ENCODE data around the gene IL15RA.

Gene IL15RA

DNA sequence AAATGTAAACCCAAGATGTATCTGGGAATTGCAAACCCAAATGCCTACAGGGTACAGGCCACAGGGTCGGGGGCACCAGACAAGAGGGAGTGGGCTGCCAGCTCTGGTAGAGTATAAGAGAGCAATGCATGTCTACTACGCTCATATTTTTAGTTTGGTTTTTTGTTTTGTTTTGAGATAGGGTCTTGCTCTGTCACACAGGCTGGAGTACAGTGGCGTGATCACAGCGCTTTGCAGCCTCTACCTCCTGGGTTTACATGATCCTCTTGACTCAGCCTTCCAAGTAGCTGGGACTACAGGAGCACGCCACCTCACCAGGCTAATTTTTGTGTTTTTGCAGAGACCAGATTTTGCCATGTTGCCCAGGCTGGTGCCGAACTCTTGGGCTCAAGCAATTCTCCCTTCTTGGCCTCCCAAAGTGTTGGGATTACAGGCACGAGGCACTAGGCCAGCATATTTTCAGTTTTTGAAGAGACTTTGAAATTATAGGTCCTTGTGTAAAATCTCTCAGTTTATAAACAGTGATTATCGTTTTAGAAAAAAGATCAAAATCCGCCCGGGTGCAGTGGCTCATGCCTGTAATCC lies 11.1 kb upstream of the IL15RA start:
- Histone ChIP-seq H2BK5ac (ENCODE audit: low read depth, low read length, poor library complexity, severe bottlenecking) (no peak overlapping the region), H4K91ac (ENCODE audit: low read length) (no peak overlapping the region), H3K27me3 (ENCODE audit: control insufficient read depth in 1 of 2, insufficient read depth in 1 of 2, low read length in 2 of 2) (peaks cover 0 to 5% of the 10 kb centered on the region in 2 experiments), H3K27ac (ENCODE audit: low read length, poor library complexity, severe bottlenecking) (no peak overlapping the region), H3K4me2 (ENCODE audit: low read length, poor library complexity, severe bottlenecking) (no peak overlapping the region), H3K14ac (ENCODE audit: low read length in 2 of 2) (no peak overlapping the region), H3K4me3 (ENCODE audit: insufficient read depth in 1 of 2, low read depth in 1 of 2, low read length in 2 of 2) (no peak overlapping the region), H3K4ac (ENCODE audit: low read depth in 1 of 2, low read length in 2 of 2) (no peak overlapping the region), H4K8ac (ENCODE audit: low read length) (no peak overlapping the region), H2BK120ac (ENCODE audit: low read depth, low read length) (no peak overlapping the region), H2AFZ (ENCODE audit: low read depth, low read length) (no peak overlapping the region), H3K23ac (ENCODE audit: low read length in 2 of 2) (no peak overlapping the region), H3K9me3 (ENCODE audit: control insufficient read depth, low read length) (peaks cover 15% of the 10 kb centered on the region), H2BK12ac (ENCODE audit: low read length in 2 of 2) (no peak overlapping the region), H2AK5ac (ENCODE audit: low read length, severe bottlenecking) (no peak overlapping the region), H3K79me1 (replicated peaks; ENCODE audit: low read length, poor library complexity, severe bottlenecking) (no peaks in the 10 kb centered on the region), H3K36me3 (ENCODE audit: control insufficient read depth in 1 of 2, insufficient read depth in 2 of 2, low read depth in 1 of 2, low read length in 2 of 2) (no peaks in the 10 kb centered on the region), H2BK15ac (ENCODE audit: low read depth, poor library complexity, severe bottlenecking) (no peak overlapping the region), H3K9ac (ENCODE audit: low read length) (no peak overlapping the region), H3K4me1 (ENCODE audit: control insufficient read depth, insufficient read depth, low read depth, low read length) (no peaks in the 10 kb centered on the region), H3K18ac (ENCODE audit: low read depth in 1 of 2, low read length in 2 of 2) (no peak overlapping the region)
- 92% methylated on average over 10 of the region's 10 CpGs for WGBS
- DNase-seq, result no peak

DNA sequence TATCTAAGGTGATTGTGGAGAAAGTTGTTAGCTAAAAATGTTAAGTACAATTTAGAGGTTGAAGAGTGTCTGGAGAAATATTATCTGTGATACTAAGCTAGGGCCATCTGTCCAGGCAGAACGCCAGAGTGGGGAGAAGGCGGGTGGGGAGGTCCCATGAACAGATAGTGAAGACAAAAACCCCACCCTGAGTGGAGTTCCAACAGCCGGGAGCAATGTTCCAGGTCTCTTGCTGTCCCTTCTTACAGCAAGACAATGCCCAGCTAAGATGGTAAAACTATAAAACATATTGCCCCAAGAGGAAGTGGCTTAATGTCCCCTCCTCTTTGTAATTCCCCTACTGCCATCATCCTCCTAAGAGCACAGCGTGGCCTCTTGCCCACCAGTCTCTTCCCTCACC lies 10.4 kb upstream of the IL15RA start:
- Histone ChIP-seq H3K9me3 (ENCODE audit: control insufficient read depth, low read length) (peaks cover 15% of the 10 kb centered on the region), H3K14ac (ENCODE audit: low read length in 2 of 2) (no peak overlapping the region), H2BK120ac (ENCODE audit: low read depth, low read length) (no peak overlapping the region), H3K27ac (ENCODE audit: low read length, poor library complexity, severe bottlenecking) (no peak overlapping the region), H3K36me3 (ENCODE audit: control insufficient read depth in 1 of 2, insufficient read depth in 2 of 2, low read depth in 1 of 2, low read length in 2 of 2) (no peaks in the 10 kb centered on the region), H4K91ac (ENCODE audit: low read length) (no peak overlapping the region), H3K27me3 (ENCODE audit: control insufficient read depth in 1 of 2, insufficient read depth in 1 of 2, low read length in 2 of 2) (peaks cover 0 to 5% of the 10 kb centered on the region in 2 experiments), H2AFZ (ENCODE audit: low read depth, low read length) (no peak overlapping the region), H3K79me1 (replicated peaks; ENCODE audit: low read length, poor library complexity, severe bottlenecking) (no peaks in the 10 kb centered on the region), H3K18ac (ENCODE audit: low read depth in 1 of 2, low read length in 2 of 2) (no peak overlapping the region), H2AK5ac (ENCODE audit: low read length, severe bottlenecking) (no peak overlapping the region), H3K4me1 (ENCODE audit: control insufficient read depth, insufficient read depth, low read depth, low read length) (no peaks in the 10 kb centered on the region), H4K8ac (ENCODE audit: low read length) (no peak overlapping the region), H3K4me3 (ENCODE audit: insufficient read depth in 1 of 2, low read depth in 1 of 2, low read length in 2 of 2) (no peak overlapping the region), H3K9ac (ENCODE audit: low read length) (no peak overlapping the region), H2BK12ac (ENCODE audit: low read length in 2 of 2) (no peak overlapping the region), H2BK5ac (ENCODE audit: low read depth, low read length, poor library complexity, severe bottlenecking) (no peak overlapping the region), H3K4me2 (ENCODE audit: low read length, poor library complexity, severe bottlenecking) (no peak overlapping the region), H3K4ac (ENCODE audit: low read depth in 1 of 2, low read length in 2 of 2) (no peak overlapping the region), H3K23ac (ENCODE audit: low read length in 2 of 2) (no peak overlapping the region), H2BK15ac (ENCODE audit: low read depth, poor library complexity, severe bottlenecking) (no peak overlapping the region)
- 86% methylated on average over 4 of the region's 4 CpGs for WGBS
- no peak for DNase-seq

DNA sequence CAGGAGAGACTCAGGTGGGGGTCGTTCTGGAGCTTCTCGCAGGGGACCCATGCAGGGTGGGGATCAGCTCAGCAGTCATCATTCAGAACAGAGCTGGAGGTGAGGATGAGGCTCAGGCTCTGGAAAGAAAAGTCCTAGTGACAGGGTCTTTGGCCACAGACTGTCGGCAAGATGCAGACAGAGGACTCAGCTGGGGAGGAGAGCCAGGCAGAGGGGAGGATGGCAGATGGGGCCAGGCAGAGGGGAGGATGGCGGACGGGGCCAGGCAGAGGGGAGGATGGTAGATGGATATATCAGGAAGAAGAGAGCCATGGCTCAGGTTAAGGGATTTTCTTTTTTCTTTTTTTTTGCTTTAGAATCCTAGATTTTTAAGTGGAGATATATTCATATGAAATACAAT lies 7.7 kb upstream of the IL15RA start:
- DNase-seq, result no peak

DNA sequence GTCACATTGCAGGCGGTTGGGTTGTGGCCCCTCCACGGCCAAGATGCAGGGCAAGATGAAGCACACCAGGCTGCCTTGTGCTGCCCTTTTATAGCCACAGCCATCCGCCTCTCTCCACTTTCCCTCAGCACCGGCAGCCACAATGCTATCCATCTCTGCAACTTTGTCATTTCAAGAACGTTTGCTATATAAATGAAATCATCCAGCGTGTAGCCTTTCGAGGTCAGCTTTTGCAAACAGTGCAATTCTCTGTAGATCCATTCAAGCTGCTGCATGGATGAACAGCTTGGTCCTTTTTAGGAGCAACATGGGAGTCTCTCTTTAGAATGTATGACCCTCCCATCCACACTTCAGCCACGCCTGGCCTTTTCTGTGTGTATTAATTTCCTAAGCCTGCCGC lies 6.4 kb upstream of the IL15RA start:
- Histone ChIP-seq H2AK5ac (ENCODE audit: low read length, severe bottlenecking) (no peak overlapping the region), H4K8ac (ENCODE audit: low read length) (no peak overlapping the region), H3K9me3 (ENCODE audit: control insufficient read depth, low read length) (no peaks in the 10 kb centered on the region), H3K27me3 (ENCODE audit: control insufficient read depth in 1 of 2, insufficient read depth in 1 of 2, low read length in 2 of 2) (peaks cover 0 to 10% of the 10 kb centered on the region in 2 experiments), H4K91ac (ENCODE audit: low read length) (no peak overlapping the region), H3K9ac (ENCODE audit: low read length) (no peak overlapping the region), H3K4me3 (ENCODE audit: insufficient read depth in 1 of 2, low read depth in 1 of 2, low read length in 2 of 2) (no peak overlapping the region), H2AFZ (ENCODE audit: low read depth, low read length) (no peak overlapping the region), H3K4me1 (ENCODE audit: control insufficient read depth, insufficient read depth, low read depth, low read length) (no peaks in the 10 kb centered on the region), H3K18ac (ENCODE audit: low read depth in 1 of 2, low read length in 2 of 2) (no peak overlapping the region), H2BK15ac (ENCODE audit: low read depth, poor library complexity, severe bottlenecking) (no peak overlapping the region), H3K79me1 (replicated peaks; ENCODE audit: low read length, poor library complexity, severe bottlenecking) (no peaks in the 10 kb centered on the region), H3K14ac (ENCODE audit: low read length in 2 of 2) (no peak overlapping the region), H3K23ac (ENCODE audit: low read length in 2 of 2) (no peak overlapping the region), H2BK5ac (ENCODE audit: low read depth, low read length, poor library complexity, severe bottlenecking) (no peak overlapping the region), H3K4ac (ENCODE audit: low read depth in 1 of 2, low read length in 2 of 2) (no peak overlapping the region), H3K4me2 (ENCODE audit: low read length, poor library complexity, severe bottlenecking) (no peak overlapping the region), H2BK120ac (ENCODE audit: low read depth, low read length) (no peak overlapping the region), H2BK12ac (ENCODE audit: low read length in 2 of 2) (no peak overlapping the region), H3K27ac (ENCODE audit: low read length, poor library complexity, severe bottlenecking) (no peak overlapping the region), H3K36me3 (ENCODE audit: control insufficient read depth in 1 of 2, insufficient read depth in 2 of 2, low read depth in 1 of 2, low read length in 2 of 2) (no peaks in the 10 kb centered on the region)
- DNase-seq, result no peak
- WGBS, result 82% methylated on average over 9 of the region's 9 CpGs

More for the DNA sequence above, 7.7 kb upstream of the IL15RA start:
- Histone ChIP-seq H2BK120ac (ENCODE audit: low read depth, low read length) (no peak overlapping the region), H4K91ac (ENCODE audit: low read length) (no peak overlapping the region), H3K4me3 (ENCODE audit: insufficient read depth in 1 of 2, low read depth in 1 of 2, low read length in 2 of 2) (no peak overlapping the region), H3K4me2 (ENCODE audit: low read length, poor library complexity, severe bottlenecking) (no peak overlapping the region), H3K14ac (ENCODE audit: low read length in 2 of 2) (no peak overlapping the region), H3K27ac (ENCODE audit: low read length, poor library complexity, severe bottlenecking) (no peak overlapping the region), H3K4ac (ENCODE audit: low read depth in 1 of 2, low read length in 2 of 2) (no peak overlapping the region), H2BK15ac (ENCODE audit: low read depth, poor library complexity, severe bottlenecking) (no peak overlapping the region), H3K18ac (ENCODE audit: low read depth in 1 of 2, low read length in 2 of 2) (no peak overlapping the region), H3K36me3 (ENCODE audit: control insufficient read depth in 1 of 2, insufficient read depth in 2 of 2, low read depth in 1 of 2, low read length in 2 of 2) (no peaks in the 10 kb centered on the region), H2AFZ (ENCODE audit: low read depth, low read length) (no peak overlapping the region), H3K9ac (ENCODE audit: low read length) (no peak overlapping the region), H2BK12ac (ENCODE audit: low read length in 2 of 2) (no peak overlapping the region), H3K27me3 (ENCODE audit: control insufficient read depth in 1 of 2, insufficient read depth in 1 of 2, low read length in 2 of 2) (peaks cover 0 to 10% of the 10 kb centered on the region in 2 experiments), H3K23ac (ENCODE audit: low read length in 2 of 2) (no peak overlapping the region), H4K8ac (ENCODE audit: low read length) (no peak overlapping the region), H3K9me3 (ENCODE audit: control insufficient read depth, low read length) (no peaks in the 10 kb centered on the region), H2BK5ac (ENCODE audit: low read depth, low read length, poor library complexity, severe bottlenecking) (no peak overlapping the region), H3K4me1 (ENCODE audit: control insufficient read depth, insufficient read depth, low read depth, low read length) (no peaks in the 10 kb centered on the region), H3K79me1 (replicated peaks; ENCODE audit: low read length, poor library complexity, severe bottlenecking) (no peaks in the 10 kb centered on the region), H2AK5ac (ENCODE audit: low read length, severe bottlenecking) (no peak overlapping the region)
- WGBS, result 81% methylated on average over 5 of the region's 5 CpGs

Data from mesenchymal stem cell (in vitro differentiated cells and primary cell).